ENCODE data around the gene CTRB1.
"Not testable (repeated sequence)": the region's sequence is repeated elsewhere in the genome, so short reads cannot be mapped to it uniquely, and the experiment has no call there.

CTRB1 gene

GRCh38 chr16:75272097-75272551 lies 53.3 kb downstream of the CTRB1 start:
- in situ Hi-C loops (cut with MboI; ENCODE audit: low pct_unique_long_range_greater_than_20kb, low sequenced_read_pairs, unreplicated experiment), result no loop called here
- DNase-seq (ENCODE audit: low spot score), result no peak
- TF ChIP-seq CTCF (IDR thresholded peaks at IDR 0.05; ENCODE audit: extremely low read depth, insufficient read depth, missing control alignments), result no peak

- DNase-seq (ENCODE audit: low spot score), result not testable (repeated sequence)
Measured at GRCh38 chr16:75272629-75273028, 53.8 kb downstream of the CTRB1 start.

GRCh38 chr16:75273054-75273925 lies 54.5 kb downstream of the CTRB1 start:
- TF ChIP-seq CTCF (IDR thresholded peaks at IDR 0.05; ENCODE audit: extremely low read depth, insufficient read depth, missing control alignments), result no peak
- in situ Hi-C loops (cut with MboI; ENCODE audit: low pct_unique_long_range_greater_than_20kb, low sequenced_read_pairs, unreplicated experiment), result no loop called here
- DNase-seq (ENCODE audit: low spot score), result no peak

More at GRCh38 chr16:75272629-75273028, 53.8 kb downstream of the CTRB1 start:
- in situ Hi-C loops (cut with MboI; ENCODE audit: low pct_unique_long_range_greater_than_20kb, low sequenced_read_pairs, unreplicated experiment), result not testable (repeated sequence)
